ENCODE measurements around the gene S100A2. TPM values are rescaled to one million over a fixed set of nuclear protein-coding genes. Genes with fewer than 3 reads are reported as not detected.

Gene S100A2
- total and polyA plus RNA-seq, 2 of the 8 experiments (the other 6 are each of a cell fraction or from before 2014, with no cell fraction given): 0.86 TPM; not detected in 1

- no peak overlapping the region for H4K8ac ChIP-seq (ENCODE audit: extremely low read depth, insufficient read depth, low read length)
- no peak overlapping the region for H3K23ac ChIP-seq (ENCODE audit: insufficient read length)
- no peak for TF ChIP-seq NRF1 (IDR thresholded peaks at IDR 0.05; ENCODE audit: low read depth, low read length)
- H2BK15ac ChIP-seq (ENCODE audit: low read length): no peak overlapping the region
- H2BK20ac ChIP-seq (ENCODE audit: low read length): no peak overlapping the region
- 95% methylated on average over 7 of the region's 7 CpGs; no CpG with 5 or more reads in 1 of the 2 experiments for WGBS, 2 experiments (ENCODE audit: extremely low coverage in 1 of 2, insufficient coverage in 1 of 2, insufficient read length in 1 of 2, insufficient replicate concordance in 2 of 2, low coverage in 1 of 2, low lambda C conversion rate in 2 of 2, missing lambda C conversion rate in 1 of 2)
- H3K14ac ChIP-seq (ENCODE audit: insufficient read length): no peak overlapping the region
- no peak overlapping the region for H3K4me3 ChIP-seq (ENCODE audit: extremely low read depth in 1 of 4, insufficient read depth in 2 of 4, low read depth in 3 of 4, low read length in 4 of 4)
- peaks cover 0 to 21% (median 11%) of the 10 kb centered on the region in 4 experiments; a peak in 6 of 7 replicates for H3K4me1 ChIP-seq (replicated peaks in 1 of 4; ENCODE audit: control insufficient read depth in 3 of 4, insufficient read depth in 4 of 4, low read length in 3 of 4)
- H4K20me1 ChIP-seq (replicated peaks in 1 of 2; ENCODE audit: control insufficient read depth in 1 of 2, insufficient read depth in 2 of 2, low read length in 2 of 2): no peaks in the 10 kb centered on the region
- H3K27ac ChIP-seq (ENCODE audit: low read depth, low read length): no peak overlapping the region
- 0 out of 2 replicates have a peak overlapping the region, but pooled peaks have one; percentile 8 for H2BK5ac ChIP-seq (ENCODE audit: low read depth, low read length)
- no peak overlapping the region for H2AK5ac ChIP-seq (ENCODE audit: low read depth, low read length)
- peak overlapping the region; percentile 40 for H3K4ac ChIP-seq (replicated peaks; ENCODE audit: insufficient read length, low read depth, low read length)
- peaks cover 3% of the 10 kb centered on the region for H3K23me2 ChIP-seq (ENCODE audit: low read depth, low read length)
- H3K27me3 ChIP-seq (replicated peaks in 1 of 4; ENCODE audit: control insufficient read depth in 3 of 4, extremely low read depth in 1 of 4, insufficient read depth in 3 of 4, low read length in 3 of 4): no peaks in the 10 kb centered on the region; a peak in 1 of 7 replicates
- H3K79me1 ChIP-seq (ENCODE audit: low read depth, low read length): no peaks in the 10 kb centered on the region
- DNase-seq (ENCODE audit: low read depth in 1 of 2, low spot score in 2 of 2): no peak
- no peak overlapping the region for H3K4me2 ChIP-seq (ENCODE audit: insufficient read depth in 1 of 2, low read depth in 2 of 2, low read length in 2 of 2)
- CTCF ChIA-PET (ENCODE audit: partially characterized antibody): interaction anchor here (0.8 to 15.9 kb wide), 14 partner anchors 8 to 261 kb away, joined by 3 to 224 read pairs (median 18); partner anchors contain the start of genes S100A1, S100A13, S100A2 and S100A6
- no peak overlapping the region for H2AFZ ChIP-seq (ENCODE audit: low read length)
- H3K18ac ChIP-seq (ENCODE audit: extremely low read depth, low read length): no peak overlapping the region
- H3K9me3 ChIP-seq (ENCODE audit: insufficient read depth in 2 of 2, low read depth in 1 of 2, low read length in 1 of 2): no peaks in the 10 kb centered on the region
- no peak overlapping the region for H2BK12ac ChIP-seq (ENCODE audit: low read depth, low read length)
- no peak overlapping the region for H2BK120ac ChIP-seq (replicated peaks; ENCODE audit: low read depth, low read length)
- FAIRE-seq: no peak
- H3K36me3 ChIP-seq (ENCODE audit: control insufficient read depth in 2 of 4, insufficient read depth in 4 of 4, low read length in 3 of 4): peaks cover 0 to 6% (median 0%) of the 10 kb centered on the region in 4 experiments; a peak in 4 of 8 replicates
- H4K5ac ChIP-seq (ENCODE audit: insufficient read length, low read depth, low read length): no peak overlapping the region
- POLR2A ChIA-PET (ENCODE audit: partially characterized antibody): interaction anchor here (0.8 to 15.3 kb wide), 6 partner anchors 13 to 228 kb away, joined by 3 to 261 read pairs (median 3); partner anchors contain the start of genes CHTOP, S100A1 and S100A13
- H3K56ac ChIP-seq (replicated peaks; ENCODE audit: insufficient read length, low read depth, low read length): no peak overlapping the region
- peak overlapping the region; percentile 27 for H4K91ac ChIP-seq (replicated peaks; ENCODE audit: insufficient read length, low read length)
- H3K79me2 ChIP-seq (ENCODE audit: control insufficient read depth in 1 of 2, insufficient read depth in 2 of 2, low read length in 2 of 2): no peaks in the 10 kb centered on the region
- H3K9ac ChIP-seq (replicated peaks in 1 of 4; ENCODE audit: extremely low read depth in 1 of 4, low read depth in 3 of 4, low read length in 3 of 4): no peak overlapping the region
Observed at GRCh38 chr1:153614906-153615305, 49.3 kb upstream of the S100A2 start.
